Myocyte (in vitro differentiated cells): ENCODE measurements around the gene ETV2. TPM values are rescaled to one million over a fixed set of nuclear protein-coding genes. Genes with fewer than 3 reads are reported as not detected.
"Not testable (repeated sequence)": the region's sequence is repeated elsewhere in the genome, so short reads cannot be mapped to it uniquely, and the experiment has no call there.

ENCODE experiments used
- DNase-seq: peaks from one replicate; pipeline ENCODE4 v3.0.0-alpha.2; 2012; ENCODE audit warnings: low read depth
- total RNA-seq: library from RNA; depleted of rRNA; stranded (reverse); fragments of >200 nt; gene quantifications from 2 replicates; pipeline ENCODE4 v1.2.3, GENCODE V29; 2014

The ETV2 gene
- total RNA-seq, 1 donor from 2014 or later: not detected

- no peak for DNase-seq
Measured at GRCh38 chr19:35628264-35628564, 13.3 kb upstream of the ETV2 start.

- DNase-seq: peak; percentile 100
Measured at GRCh38 chr19:35628565-35629331, 12.8 kb upstream of the ETV2 start, which contains the start of gene RBM42. Gene RBM42 (plus strand): TSS chr19:35629036. CDS start chr19:35629154, 118 bp downstream.

- DNase-seq: no peak
Measured at GRCh38 chr19:35629332-35629633, 12.3 kb upstream of the ETV2 start.

- DNase-seq: no peak
Measured at GRCh38 chr19:35633727-35634440, 7.7 kb upstream of the ETV2 start.

GRCh38 chr19:35636651-35637050, 4.9 kb upstream of the ETV2 start:
- no peak for DNase-seq

- no peak for DNase-seq
Measured at GRCh38 chr19:35637165-35637564, 4.4 kb upstream of the ETV2 start.

GRCh38 chr19:35639321-35639639, 2.3 kb upstream of the ETV2 start:
- no peak for DNase-seq

GRCh38 chr19:35639863-35640262, 1.7 kb upstream of the ETV2 start:
- DNase-seq: no peak

- no peak for DNase-seq
Measured at GRCh38 chr19:35642312-35642711, 767 bp downstream of the ETV2 start.

GRCh38 chr19:35642798-35643254, 1.3 kb downstream of the ETV2 start:
- DNase-seq: no peak

- DNase-seq: peak; percentile 79
Measured at GRCh38 chr19:35643255-35644205, 2.0 kb downstream of the ETV2 start.

- DNase-seq: peak; percentile 90
Measured at GRCh38 chr19:35644206-35644986, 2.9 kb downstream of the ETV2 start.

GRCh38 chr19:35644987-35645679, 3.6 kb downstream of the ETV2 start:
- peak; percentile 55 for DNase-seq

- no peak for DNase-seq
Measured at GRCh38 chr19:35645680-35646511, 4.4 kb downstream of the ETV2 start.

GRCh38 chr19:35648017-35648961, 6.7 kb downstream of the ETV2 start, which contains the start of gene COX6B1:
Gene COX6B1 (plus strand): TSS chr19:35648323. CDS start chr19:35651244, 2,921 bp downstream.
- peak; percentile 98 for DNase-seq

- DNase-seq: no peak
Measured at GRCh38 chr19:35650581-35650980, 9.0 kb downstream of the ETV2 start.

GRCh38 chr19:35654828-35655227, 13.3 kb downstream of the ETV2 start:
- not testable (repeated sequence) for DNase-seq

GRCh38 chr19:35655600-35655999, 14.1 kb downstream of the ETV2 start:
- no peak for DNase-seq
